Measurements from ENCODE around the gene ZFAND3. TPM values are rescaled to one million over a fixed set of nuclear protein-coding genes. Genes with fewer than 3 reads are reported as not detected.
"Not testable (repeated sequence)": the region's sequence is repeated elsewhere in the genome, so short reads cannot be mapped to it uniquely, and the experiment has no call there.

ZFAND3 gene
- polyA plus RNA-seq, 1 donor from 2014 or later = 19.7 TPM

GRCh38 chr6:38119516-38119915, 300.0 kb downstream of the ZFAND3 start:
- Histone ChIP-seq H3K79me2 (replicated peaks; ENCODE audit: insufficient read depth, low read length) (peaks cover 4% of the 10 kb centered on the region), H3K4me3 (ENCODE audit: low read length) (no peak overlapping the region), H2AFZ (ENCODE audit: low read depth, low read length) (no peak overlapping the region), H3K9ac (ENCODE audit: low read length) (no peak overlapping the region), H3K9me3 (ENCODE audit: low read length) (no peaks in the 10 kb centered on the region), H3K27ac (ENCODE audit: low read length) (no peak overlapping the region), H3F3A (ENCODE audit: insufficient read depth, low read length, poor library complexity, severe bottlenecking) (no peaks in the 10 kb centered on the region), H3K9me2 (ENCODE audit: insufficient read depth, low read length) (no peaks in the 10 kb centered on the region), H3K4me2 (ENCODE audit: low read length) (no peak overlapping the region), H3K36me3 (ENCODE audit: insufficient read depth, low read length) (no peaks in the 10 kb centered on the region), H4K20me1 (ENCODE audit: insufficient read depth) (no peaks in the 10 kb centered on the region), H3K27me3 (ENCODE audit: insufficient read depth, low read depth, low read length) (no peaks in the 10 kb centered on the region)
- TF ChIP-seq RAD21 (conservative IDR thresholded peaks at IDR 0.05) = no peak
- no peak for TF ChIP-seq POLR2AphosphoS5 (IDR thresholded peaks at IDR 0.05)
- no peak for TF ChIP-seq CTCF (IDR thresholded peaks at IDR 0.05; ENCODE audit: poor library complexity, severe bottlenecking)
- no peak for TF ChIP-seq EP300 (conservative IDR thresholded peaks at IDR 0.05; ENCODE audit: poor library complexity, severe bottlenecking)
- TF ChIP-seq SMC3 (conservative IDR thresholded peaks at IDR 0.05; ENCODE audit: poor library complexity) = no peak

DNA sequence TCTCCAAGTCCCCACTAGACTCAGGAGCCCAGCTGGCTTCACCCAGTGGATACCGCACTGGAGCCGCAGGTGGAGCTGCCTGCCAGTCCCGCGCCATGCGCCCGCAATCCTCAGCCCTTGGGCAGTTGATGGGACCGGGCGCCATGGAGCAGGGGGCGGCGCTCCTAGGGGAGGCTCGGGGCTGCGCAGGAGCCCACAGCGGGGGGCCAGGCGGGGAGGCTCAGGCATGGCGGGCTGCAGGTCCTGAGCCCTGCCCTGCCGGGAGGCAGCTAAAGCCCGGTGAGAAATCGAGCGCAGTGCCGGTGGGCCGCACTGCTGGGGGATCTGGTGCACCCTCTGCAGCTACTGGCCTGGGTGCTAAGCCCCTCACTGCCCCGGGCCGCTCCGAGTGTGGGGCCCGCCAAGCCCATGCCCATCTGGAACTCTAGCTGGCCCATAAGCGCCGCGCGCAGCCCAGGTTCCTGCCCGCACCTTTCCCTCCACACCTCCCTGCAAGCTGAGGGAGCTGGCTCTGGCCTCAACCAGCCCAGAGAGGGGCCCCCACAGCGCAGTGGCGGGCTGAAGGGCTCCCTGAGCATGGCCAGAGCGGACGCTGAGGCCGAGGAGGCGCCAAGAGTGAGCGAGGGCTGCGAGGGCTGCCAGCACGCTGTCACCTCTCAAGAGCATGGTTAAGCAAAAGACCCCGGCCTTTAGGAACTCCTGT, 304.8 kb downstream of the ZFAND3 start:
- not testable (repeated sequence) for H3K4me2 ChIP-seq (ENCODE audit: low read length); H3K79me2 ChIP-seq (replicated peaks; ENCODE audit: insufficient read depth, low read length); H3K9me3 ChIP-seq (ENCODE audit: low read length); H3K9me2 ChIP-seq (ENCODE audit: insufficient read depth, low read length); H3K27ac ChIP-seq (ENCODE audit: low read length); H3F3A ChIP-seq (ENCODE audit: insufficient read depth, low read length, poor library complexity, severe bottlenecking); H3K9ac ChIP-seq (ENCODE audit: low read length); H3K4me3 ChIP-seq (ENCODE audit: low read length); H3K27me3 ChIP-seq (ENCODE audit: insufficient read depth, low read depth, low read length); H4K20me1 ChIP-seq (ENCODE audit: insufficient read depth); H3K36me3 ChIP-seq (ENCODE audit: insufficient read depth, low read length); H2AFZ ChIP-seq (ENCODE audit: low read depth, low read length)

DNA sequence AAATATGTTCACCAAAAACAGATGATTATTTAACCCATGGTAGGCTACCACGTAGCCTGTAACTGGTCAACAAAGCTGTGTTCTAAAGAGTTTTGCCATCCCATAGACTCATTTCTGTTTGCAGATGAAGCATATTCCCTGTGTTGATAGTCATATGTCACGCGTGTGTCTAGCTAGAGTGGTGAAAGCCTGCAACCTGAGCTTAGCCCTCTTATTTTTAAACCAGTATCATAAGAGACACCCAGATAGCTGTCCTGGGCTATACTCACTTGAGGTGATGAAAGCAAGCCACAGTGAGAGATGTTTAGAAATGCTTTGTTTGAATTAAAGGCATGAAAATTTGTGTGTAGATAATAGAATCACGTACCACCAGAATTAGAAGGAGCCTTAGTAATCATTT, 307.8 kb downstream of the ZFAND3 start:
- peaks cover 8% of the 10 kb centered on the region for H3K79me2 ChIP-seq (replicated peaks; ENCODE audit: insufficient read depth, low read length)
- TF ChIP-seq EZH2 (IDR thresholded peaks at IDR 0.05; ENCODE audit: borderline replicate concordance, insufficient read depth, low read length, poor library complexity, severe bottlenecking) = no peak
- H4K20me1 ChIP-seq (ENCODE audit: insufficient read depth) = no peaks in the 10 kb centered on the region

DNA sequence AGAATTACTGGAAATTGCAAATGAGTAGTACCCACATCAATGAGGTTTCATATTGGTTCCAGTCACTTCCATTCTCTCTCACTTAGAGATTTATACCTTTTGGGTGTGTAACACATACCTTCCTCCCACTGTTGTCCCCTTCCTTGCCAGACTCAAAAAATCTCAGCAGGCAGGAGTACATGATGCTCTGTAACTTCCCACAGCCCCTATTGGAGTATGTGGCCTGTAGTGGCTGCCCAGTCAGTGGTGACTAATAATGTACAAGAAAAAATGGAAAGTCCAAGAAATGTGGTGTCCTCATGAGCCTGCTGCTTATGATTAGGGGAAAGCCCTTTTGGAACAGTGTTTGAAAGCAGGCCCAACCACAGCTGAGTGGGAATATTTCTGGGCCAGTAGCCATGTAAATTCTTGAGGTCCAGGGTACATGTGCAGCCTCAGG, 312.0 kb downstream of the ZFAND3 start:
- H3K9me2 ChIP-seq (ENCODE audit: insufficient read depth, low read length) = no peaks in the 10 kb centered on the region
- H4K20me1 ChIP-seq (ENCODE audit: insufficient read depth) = no peaks in the 10 kb centered on the region
- H2AFZ ChIP-seq (ENCODE audit: low read depth, low read length) = no peak overlapping the region
- no peaks in the 10 kb centered on the region for H3F3A ChIP-seq (ENCODE audit: insufficient read depth, low read length, poor library complexity, severe bottlenecking)
- no peak overlapping the region for H3K4me3 ChIP-seq (ENCODE audit: low read length)
- no peak overlapping the region for H3K4me2 ChIP-seq (ENCODE audit: low read length)
- TF ChIP-seq SMC3 (conservative IDR thresholded peaks at IDR 0.05; ENCODE audit: poor library complexity) = no peak
- no peak for TF ChIP-seq EP300 (conservative IDR thresholded peaks at IDR 0.05; ENCODE audit: poor library complexity, severe bottlenecking)
- no peak for TF ChIP-seq RAD21 (conservative IDR thresholded peaks at IDR 0.05)
- no peak for TF ChIP-seq EZH2 (IDR thresholded peaks at IDR 0.05; ENCODE audit: borderline replicate concordance, insufficient read depth, low read length, poor library complexity, severe bottlenecking)
- no peak for TF ChIP-seq TAF1 (IDR thresholded peaks at IDR 0.05; ENCODE audit: low read depth)
- no peak for TF ChIP-seq POLR2AphosphoS5 (IDR thresholded peaks at IDR 0.05)
- TF ChIP-seq CTCF (IDR thresholded peaks at IDR 0.05; ENCODE audit: poor library complexity, severe bottlenecking) = no peak
- no peak for TF ChIP-seq REST (IDR thresholded peaks at IDR 0.05; ENCODE audit: borderline replicate concordance)
- TF ChIP-seq MXI1 (conservative IDR thresholded peaks at IDR 0.05; ENCODE audit: poor library complexity, severe bottlenecking) = no peak
- no peak overlapping the region for H3K27ac ChIP-seq (ENCODE audit: low read length)
- no peak overlapping the region for H3K9ac ChIP-seq (ENCODE audit: low read length)
- no peaks in the 10 kb centered on the region for H3K27me3 ChIP-seq (ENCODE audit: insufficient read depth, low read depth, low read length)
- H3K9me3 ChIP-seq (ENCODE audit: low read length) = no peaks in the 10 kb centered on the region
- peaks cover 4% of the 10 kb centered on the region for H3K36me3 ChIP-seq (ENCODE audit: insufficient read depth, low read length)
- peaks cover 8% of the 10 kb centered on the region for H3K79me2 ChIP-seq (replicated peaks; ENCODE audit: insufficient read depth, low read length)

More for the DNA sequence above, 307.8 kb downstream of the ZFAND3 start:
- Histone ChIP-seq H3K36me3 (ENCODE audit: insufficient read depth, low read length) (peaks cover 4% of the 10 kb centered on the region), H3K4me2 (ENCODE audit: low read length) (no peak overlapping the region), H3K9ac (ENCODE audit: low read length) (no peak overlapping the region), H3F3A (ENCODE audit: insufficient read depth, low read length, poor library complexity, severe bottlenecking) (no peaks in the 10 kb centered on the region), H3K27me3 (ENCODE audit: insufficient read depth, low read depth, low read length) (no peaks in the 10 kb centered on the region), H3K27ac (ENCODE audit: low read length) (no peak overlapping the region), H3K9me3 (ENCODE audit: low read length) (no peaks in the 10 kb centered on the region), H3K4me3 (ENCODE audit: low read length) (no peak overlapping the region), H2AFZ (ENCODE audit: low read depth, low read length) (no peak overlapping the region), H3K9me2 (ENCODE audit: insufficient read depth, low read length) (no peaks in the 10 kb centered on the region)

Data from neural cell (in vitro differentiated cells).